Activated effector memory CD4-positive, alpha-beta T cell treated with anti-CD3 and anti-CD28 coated beads, Interleukin-2, amount 50 U/mL, for 16 hours (primary cell): ENCODE measurements around the gene WWC2.

ENCODE experiments used
- DNase-seq: peaks from one replicate; pipeline ENCODE4 v3.0.0-alpha.2; 2020

Gene WWC2

DNA sequence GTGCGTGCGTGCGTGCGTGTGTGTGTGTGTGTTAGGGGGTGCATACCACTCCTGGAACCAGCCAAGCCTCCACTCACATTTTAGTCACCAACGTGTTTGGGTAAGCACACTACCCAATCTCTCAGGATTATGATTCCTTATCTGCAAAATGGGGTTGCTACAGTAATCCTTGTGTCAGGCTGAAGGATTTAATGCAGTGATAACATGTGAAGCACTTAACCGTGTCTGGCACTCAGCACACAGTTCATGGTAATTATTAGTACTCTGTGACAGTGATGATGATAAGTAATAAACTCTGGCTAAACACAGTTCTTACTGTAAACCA lies 163.7 kb downstream of the WWC2 start:
- no peak for DNase-seq

DNA sequence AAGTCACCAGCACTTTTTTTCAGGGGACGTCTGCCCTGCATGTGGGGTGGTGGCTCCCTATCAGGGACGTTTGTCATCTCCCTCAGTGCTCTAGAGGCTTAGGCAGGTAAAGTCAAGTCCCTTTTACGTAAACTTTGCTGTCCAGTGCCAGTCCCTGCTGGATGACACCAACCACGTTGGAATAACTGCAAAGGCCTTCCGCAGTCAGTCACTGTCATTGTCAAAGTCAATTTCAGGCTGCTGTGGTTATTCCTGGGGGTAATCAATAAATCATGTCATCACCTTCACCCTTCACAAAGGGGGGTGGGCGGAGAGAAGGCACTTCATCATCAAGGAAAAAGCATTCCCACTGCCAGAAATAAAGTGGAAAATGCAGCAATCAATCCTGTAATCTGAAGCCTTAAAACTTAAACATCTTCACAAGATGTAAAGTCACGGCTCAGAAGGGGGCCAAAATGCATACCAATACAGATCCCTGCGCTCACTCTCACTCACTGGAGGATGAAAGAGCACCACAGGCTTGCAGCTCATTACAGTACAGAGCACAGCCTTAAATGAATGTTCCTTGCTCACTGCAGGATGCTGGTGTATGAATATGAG lies 164.8 kb downstream of the WWC2 start:
- no peak for DNase-seq

DNA sequence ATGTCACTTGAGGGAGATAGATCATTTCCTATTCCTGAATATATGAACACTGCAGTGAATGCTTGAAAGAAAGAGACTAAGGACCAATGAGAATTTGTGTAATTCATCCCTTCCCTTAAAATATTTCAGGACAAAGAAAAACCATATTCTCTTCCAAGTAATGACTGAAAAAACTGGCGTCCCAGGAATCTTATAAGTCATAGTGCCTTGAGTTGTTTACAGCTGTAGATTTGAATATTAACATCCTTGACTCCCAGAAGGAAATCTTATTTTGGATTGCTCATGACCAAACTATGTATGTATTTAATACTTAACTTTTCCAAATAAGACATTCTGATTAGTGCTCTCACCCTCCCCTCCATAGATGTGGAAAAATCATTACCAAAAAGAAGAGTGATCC lies 165.6 kb downstream of the WWC2 start:
- no peak for DNase-seq

DNA sequence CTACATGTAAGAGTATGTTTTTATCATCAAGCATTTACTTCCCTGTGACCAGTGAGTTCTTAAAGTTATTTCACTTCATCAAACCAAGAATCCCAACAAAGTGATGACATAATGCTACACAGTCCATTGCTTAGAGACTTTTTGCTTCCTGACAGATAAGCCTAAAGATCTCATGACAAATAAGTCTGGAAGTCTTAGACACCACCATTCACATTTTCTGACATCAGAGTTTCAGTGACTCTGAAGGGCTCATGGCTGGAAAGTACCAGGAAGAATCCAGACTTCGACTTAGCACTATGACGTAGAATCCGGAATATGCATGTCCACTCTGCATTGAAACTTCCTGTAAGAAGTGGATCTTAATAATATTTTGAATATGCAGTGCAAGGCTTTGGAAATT lies 167.3 kb downstream of the WWC2 start:
- no peak for DNase-seq

DNA sequence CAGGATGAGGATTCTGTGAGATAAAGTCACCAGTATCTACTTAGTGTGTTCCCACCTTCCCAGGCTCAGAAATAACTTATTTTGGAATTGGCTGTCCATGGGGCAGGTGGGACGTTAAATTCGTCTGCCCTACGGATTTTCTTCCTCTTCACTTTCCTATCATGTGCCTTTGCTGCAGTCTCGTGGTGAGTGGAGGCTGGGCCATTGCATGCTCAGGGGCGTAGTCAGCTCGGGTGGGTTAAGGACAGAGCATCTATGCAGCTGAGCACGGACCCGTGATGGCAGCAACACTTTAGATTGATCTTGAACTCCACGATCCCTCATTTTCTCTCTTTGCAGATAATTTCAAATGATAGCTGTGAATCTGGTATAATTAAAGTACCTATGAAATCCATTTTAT lies 169.5 kb downstream of the WWC2 start:
- DNase-seq, result no peak

DNA sequence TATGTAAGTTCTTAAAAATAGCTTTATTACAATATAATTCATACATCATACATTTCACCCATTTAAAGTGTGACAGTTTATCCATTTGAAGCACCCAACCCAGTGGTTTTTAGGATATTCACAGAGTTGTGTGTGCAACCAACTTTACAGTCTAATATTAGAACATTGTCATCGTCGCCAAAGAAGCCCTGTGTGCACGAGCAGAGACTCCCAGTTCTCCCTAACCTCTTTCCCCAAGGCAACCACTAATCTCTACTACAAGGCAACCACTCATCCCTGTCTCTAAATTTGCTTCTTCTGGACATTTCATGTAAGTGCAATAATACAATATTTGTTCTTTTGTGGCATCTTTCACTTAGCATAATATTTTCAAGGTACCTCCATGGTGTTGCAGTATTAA lies 173.3 kb downstream of the WWC2 start:
- DNase-seq, result no peak

DNA sequence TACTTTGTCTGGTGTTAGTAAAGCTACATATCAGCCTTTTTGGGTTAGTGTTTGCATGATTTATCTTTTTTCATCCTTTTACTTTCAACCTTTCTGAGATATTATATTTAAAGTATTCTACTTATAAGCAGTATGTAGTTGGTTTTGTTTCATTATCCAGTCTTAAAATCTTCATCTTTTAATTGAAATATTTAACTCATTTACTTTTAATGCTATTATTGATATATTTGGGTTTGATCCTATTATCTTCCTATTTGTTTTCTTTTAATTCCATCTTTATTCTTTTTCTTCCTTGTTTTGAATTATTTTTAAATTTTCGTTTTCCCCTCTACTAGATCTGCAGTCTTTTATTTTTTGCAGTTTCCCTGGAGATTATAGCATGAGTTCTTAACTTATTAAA lies 177.0 kb downstream of the WWC2 start:
- DNase-seq, result no peak

DNA sequence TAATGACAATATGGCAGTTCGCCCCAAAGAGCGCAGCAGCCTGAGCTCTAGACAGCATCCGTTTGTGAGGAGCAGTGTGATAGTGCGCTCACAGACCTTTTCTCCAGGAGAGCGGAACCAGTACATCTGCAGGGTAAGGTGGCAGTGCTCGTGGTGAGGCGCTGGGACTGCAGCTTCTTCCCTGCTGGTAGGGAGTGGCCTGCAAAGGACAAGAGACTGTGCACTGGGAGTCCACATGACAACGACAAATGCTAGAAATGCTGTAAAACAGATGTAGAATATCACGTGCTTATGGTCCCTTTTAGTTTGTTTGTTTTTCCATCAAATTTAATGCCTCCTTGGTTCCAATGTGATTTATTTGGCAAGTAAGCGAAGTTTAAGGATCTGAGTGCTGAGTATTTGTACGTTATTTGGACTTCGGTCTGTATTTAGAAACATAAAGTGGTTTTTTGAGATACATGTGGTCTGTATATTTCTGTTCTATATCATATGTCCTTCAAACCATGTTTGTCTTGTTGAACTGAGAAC lies 185.3 kb downstream of the WWC2 start:
- DNase-seq, result no peak

DNA sequence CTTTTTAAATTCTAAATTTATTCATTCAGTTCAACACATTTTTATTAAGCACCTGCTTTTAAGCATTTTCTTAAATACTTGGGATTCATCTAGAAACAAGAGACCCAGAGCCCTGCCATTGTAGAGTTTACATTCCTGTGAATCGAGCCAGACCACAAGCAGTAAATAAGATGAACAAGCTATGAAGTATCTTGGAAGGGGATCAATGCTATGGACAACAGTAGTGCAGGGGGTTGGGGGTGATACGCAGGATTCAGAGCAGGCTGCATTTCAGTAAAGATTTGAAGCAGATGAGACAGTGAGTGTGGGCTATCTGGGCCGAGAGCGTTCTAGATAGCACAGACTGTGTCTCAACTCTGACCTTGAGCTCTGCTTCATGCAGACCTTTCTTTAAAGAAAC lies 185.9 kb downstream of the WWC2 start:
- DNase-seq, result no peak

DNA sequence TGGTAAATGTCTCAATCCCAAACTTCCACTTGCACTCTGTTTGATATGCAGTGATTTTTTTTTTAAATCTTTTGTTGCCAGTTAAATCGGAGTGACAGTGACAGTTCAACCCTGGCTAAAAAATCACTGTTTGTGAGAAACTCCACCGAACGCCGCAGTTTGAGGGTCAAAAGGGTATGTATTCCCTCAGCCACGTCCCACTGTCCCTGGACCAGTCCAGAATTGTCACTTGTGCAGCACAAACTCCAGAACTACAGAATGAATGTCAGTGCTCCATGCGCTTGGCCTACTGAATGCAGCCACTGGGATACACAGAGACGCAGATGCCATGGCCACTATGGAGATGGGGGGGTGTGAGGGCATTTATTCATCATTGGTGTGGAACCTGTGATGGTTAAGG lies 186.8 kb downstream of the WWC2 start:
- DNase-seq, result no peak

DNA sequence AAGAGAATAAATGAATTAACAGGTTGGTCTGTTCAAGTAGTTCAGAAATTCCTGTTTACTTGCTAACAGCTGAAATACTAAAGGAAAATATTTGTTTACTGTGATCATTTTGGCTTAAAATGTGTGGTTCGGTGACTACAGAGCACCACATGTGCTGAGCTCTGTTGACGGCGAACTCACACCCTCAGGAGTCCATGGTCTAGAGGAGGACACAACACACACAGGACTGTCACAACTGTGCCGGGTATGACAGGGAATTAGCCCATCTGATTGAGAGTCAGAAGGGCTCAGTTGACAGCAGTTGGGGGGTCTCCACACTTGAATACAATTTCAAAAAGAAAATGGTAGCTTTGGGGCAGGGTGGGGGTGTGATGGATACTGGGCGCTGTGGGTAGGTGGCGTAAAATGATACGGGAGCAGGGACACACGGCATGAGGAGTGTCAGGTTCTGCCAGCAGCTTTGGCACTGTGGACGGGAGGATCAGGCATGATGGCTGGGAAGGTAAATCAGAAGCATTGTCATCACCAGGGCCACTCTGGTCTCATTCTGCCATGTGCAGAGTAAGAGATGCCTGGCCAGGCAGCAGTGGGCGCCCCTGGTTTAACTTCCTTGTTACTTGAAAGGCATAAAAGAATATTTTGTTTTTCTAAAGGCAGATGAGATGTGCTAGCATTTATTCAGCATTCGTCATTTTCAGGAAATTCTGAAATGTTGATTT lies 187.7 kb downstream of the WWC2 start:
- DNase-seq, result no peak

DNA sequence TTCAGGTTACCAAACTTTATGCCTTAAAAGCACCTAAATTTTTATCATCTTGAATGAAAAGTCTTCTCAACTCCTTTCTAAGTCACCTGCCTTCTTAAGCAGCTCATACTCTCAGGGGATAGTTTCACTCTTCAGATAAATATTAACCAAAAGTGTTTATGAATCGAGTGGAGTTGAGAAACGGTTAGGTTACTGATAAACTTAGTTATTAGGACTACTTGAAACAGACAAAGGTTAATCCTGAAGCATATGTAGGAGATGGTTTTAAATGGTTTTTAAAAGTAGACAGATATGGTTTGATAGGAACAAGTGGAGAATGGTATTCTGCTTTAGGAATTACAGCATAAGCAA lies 188.2 kb downstream of the WWC2 start:
- no peak for DNase-seq

DNA sequence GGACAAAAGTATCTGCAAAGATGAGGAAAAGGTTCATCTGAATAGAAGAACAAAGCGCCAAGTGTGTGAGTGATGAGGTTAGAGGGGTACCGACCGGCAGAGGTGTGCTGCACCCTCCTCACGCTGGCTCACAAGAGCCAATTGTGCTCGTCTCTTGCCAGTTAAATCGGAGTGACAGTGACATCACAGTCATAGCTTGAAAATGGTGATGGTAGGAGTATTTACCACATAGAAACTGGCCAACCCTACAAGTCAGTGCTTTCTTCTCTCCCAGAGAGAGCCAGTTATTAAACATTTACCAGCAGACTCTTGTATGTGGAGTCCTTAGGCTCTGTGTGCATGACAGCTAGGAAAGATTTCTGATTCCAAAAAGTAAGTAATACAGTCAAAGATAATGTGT lies 188.6 kb downstream of the WWC2 start:
- DNase-seq, result no peak

DNA sequence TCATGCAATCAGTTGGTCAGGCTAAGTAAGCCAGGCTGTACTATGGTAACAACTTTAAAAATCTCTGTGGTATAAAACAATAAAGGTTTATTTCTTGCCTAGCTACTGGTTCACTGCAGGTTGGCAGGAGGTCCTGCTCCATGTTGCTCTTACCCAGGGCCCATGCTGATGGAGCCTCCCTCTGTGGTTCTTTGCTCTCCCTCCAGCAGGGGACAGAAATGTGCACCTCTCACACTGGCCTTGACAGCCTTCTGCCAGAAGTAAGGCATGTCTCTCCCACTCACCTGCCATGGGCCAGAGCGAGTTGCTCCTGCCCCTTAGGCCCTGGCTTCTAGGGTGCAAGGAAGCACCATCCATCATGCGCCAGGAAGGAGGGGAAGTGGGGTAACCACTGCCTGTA lies 189.9 kb downstream of the WWC2 start:
- DNase-seq, result no peak

DNA sequence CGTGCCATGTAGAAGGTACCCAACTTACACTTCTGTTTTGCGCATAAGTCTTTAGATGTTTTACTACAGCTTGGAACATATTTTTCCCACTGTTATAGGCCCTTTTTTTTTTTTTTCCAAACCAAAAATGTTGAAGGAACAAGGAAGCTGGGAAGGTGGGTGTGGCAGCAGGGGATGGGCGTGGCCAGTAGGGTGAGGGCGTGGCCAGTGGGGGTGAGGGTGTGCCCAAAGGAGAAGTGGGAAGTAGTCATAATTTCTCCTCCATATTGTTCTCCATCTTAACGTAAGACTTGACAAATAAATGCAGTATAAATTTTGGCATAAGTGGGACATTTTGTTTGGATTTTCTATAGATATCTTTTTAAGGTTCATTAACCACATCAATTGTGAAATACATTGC lies 190.6 kb downstream of the WWC2 start:
- DNase-seq, result no peak

DNA sequence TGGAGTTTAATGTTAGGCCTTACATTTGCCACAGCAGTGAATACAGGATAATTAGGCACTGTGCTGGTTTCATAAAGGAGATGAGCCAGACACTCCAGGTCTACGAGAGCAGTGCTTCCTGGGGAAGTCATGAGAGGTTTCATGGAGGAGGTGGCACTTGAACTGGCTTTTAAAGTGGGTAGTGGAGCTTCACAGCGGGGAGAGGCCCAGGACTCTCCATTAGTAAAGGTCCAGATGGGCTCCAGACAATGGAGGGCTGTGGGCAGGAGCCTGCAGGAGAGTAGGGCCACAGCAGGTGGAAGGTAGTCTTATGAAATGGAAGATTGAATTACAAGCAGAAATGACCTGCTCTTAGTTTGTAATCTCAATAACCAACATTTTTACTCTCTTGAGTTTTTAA lies 192.0 kb downstream of the WWC2 start:
- no peak for DNase-seq

DNA sequence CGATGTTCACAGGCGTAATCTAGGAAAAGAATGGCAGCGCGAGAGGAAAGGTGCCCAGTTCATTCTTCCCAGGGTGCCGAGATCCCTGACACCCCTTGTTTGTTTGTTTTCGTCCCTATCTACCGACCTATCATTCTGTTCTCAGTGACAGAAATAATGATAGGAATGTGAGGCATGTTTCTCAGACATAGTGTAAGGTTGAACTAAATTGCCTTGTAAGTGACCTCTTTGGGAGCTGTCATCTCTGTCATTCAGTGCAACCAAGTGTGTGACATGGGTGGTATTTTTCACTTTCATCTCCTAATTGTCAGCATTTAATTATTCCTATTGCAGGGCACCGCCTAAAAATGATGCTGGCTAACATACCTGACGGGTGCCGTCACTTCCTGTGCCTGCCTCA lies 196.7 kb downstream of the WWC2 start:
- no peak for DNase-seq

DNA sequence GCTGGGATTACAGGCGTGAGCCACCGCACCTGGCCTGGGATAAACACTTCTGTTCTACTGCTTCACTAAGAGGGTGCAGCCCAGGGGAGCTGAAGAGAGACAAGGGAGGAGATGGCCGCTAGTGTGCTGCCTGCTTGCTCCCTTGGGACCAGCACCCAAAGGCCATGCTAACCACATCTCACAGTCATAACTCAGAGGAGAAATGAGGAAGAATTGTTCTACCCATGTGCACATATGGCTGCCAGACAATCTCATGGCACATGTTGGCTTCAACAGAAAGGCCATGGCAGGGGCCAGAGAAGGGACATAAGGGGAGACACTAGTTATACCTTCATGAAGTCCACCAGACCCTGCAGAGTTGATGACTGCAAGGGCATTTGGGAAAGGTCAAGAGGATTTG lies 198.6 kb downstream of the WWC2 start:
- DNase-seq, result no peak

DNA sequence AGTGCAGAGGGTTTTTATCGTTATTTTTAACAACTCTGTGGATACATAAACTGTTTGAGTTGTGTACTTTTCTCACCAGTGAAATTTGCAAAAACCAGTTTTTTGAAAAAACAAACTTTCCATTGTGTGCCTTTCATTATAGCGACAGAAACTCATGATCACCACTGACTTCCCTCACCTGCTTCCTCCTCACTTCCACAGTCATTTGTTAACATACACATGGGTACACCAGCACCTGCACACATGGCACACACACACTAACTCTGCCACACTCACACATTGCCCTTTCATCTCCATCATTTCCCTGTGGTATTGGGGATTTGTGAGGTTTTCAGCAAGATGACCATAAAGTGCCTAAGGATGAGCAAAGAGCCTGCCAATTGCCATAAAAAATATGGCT lies 200.4 kb downstream of the WWC2 start:
- DNase-seq, result no peak

DNA sequence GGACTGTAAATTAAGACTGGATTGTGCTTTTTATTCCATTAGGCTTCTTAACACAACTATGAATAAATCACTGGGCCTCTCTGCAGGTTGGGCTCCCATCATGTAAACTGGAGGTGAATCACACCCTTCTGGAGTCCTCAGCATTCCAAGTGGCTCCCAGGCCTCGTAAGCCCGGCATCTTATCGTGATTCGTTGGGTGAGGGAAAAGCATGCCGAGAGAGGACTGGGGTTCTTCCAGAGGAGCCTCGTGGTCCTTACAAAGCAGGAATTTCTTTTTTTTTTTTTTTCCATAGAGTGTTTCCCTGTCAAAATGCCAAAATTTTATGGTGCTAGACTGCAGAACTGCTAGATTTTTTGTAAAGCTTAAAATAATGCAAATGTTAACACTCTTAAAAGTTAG lies 201.0 kb downstream of the WWC2 start:
- DNase-seq, result no peak

DNA sequence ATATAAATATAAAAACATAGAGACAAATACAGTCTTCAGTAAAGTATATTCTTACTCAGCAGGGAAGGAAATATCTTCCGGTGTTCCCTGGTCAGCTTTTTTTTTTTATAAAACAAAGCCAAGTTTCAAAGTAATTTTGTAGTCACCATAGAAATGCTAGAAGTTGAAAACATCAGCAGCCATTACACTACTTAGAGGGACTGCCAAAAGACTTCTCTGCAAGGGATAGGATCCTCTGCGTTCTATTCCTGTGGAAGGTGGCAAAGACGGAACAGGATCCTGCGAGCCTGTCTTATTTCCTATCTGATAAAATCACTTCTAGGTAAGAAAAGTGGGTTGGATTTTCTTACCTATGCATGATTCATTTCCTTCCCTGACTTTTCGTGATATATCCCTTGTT lies 201.6 kb downstream of the WWC2 start:
- no peak for DNase-seq

DNA sequence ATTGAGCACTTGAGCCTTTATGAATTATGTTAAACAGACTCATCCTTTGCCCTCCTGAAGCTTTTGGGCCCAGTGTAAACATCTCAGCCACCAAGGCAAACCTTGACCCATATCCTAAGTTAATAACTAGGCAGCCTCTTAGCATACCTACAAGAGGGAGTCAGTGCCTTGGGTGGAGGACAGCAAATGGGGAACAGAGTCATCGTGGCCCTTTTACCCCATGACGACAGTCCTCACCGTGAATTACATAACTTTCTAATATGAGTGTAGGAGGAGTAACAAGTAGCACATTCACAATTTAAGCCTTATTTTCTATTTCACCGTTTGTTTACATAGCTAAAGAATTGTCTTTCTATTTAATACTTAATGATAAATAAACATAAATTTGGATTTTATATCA lies 204.2 kb downstream of the WWC2 start:
- DNase-seq, result no peak

DNA sequence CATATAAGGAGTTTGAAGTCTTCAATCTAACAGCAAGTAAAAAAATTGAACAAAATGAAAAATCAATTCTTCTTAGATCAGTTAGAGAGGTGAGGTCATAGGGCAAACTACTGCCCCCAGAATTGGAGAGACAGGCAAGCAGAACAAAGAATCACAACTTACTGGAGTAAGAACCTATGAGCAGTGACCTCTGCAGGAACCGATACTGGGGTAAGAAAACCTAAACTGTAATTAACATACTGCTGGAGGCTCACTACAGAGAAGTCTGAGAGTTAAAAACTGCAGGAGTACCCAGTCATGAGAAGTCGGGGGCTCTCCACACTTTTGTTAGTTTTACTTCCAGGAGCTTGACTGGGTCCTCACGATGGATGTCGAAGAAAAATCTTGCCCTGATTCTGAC lies 205.0 kb downstream of the WWC2 start:
- DNase-seq, result no peak

DNA sequence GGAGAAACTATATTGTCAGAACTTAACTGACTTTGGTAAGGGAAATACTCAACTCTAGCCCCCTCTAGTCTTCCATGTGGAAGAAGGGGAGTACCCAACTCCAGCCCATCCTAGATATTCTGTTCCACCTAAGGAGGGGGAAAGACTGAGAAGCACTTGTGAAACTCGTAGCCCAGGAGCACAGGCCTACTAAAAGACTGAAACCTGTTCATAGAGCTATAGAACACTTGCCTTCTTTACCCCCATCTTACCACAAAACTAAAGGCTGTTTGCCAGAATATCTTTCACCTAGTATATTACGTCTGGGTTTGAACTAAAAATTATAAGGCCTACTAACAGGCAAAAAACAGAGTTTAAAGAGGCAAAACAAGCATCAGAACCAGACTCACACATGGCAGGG lies 205.5 kb downstream of the WWC2 start:
- DNase-seq, result no peak

DNA sequence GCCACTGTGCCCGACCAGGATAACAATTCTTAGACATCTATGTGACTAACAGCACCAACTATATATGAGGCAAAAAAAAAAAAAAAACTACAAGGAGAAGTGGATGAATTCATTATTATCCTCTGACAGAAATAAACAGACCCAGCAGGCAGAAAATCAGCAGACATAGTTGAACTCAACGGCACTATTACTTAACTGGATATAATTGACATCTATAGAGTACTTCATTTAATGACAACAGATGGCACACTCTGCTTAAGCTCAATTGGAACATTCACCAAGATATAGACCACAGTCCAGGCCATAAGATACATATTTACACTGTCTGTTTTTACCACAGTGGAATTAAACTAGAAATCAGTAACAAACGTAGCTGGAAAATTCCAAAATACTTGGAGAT lies 207.8 kb downstream of the WWC2 start:
- DNase-seq, result no peak
